Ureter (tissue), 1 donor: ENCODE measurements around the gene SLC6A15. TPM values are rescaled to one million over a fixed set of nuclear protein-coding genes. Genes with fewer than 3 reads are reported as not detected.

Experiments
- DNase-seq: peaks from one replicate; pipeline ENCODE4 v3.0.0-alpha.2; 2020; ENCODE audit warnings: low spot score
- total RNA-seq: library from RNA; stranded (reverse); gene quantifications from one replicate; pipeline ENCODE4 v1.2.4, GENCODE V29; 2023
- donor health status: DM: yes; HTN: yes; CAD: no.

SLC6A15 gene
- total RNA-seq: 0.31 TPM

DNA sequence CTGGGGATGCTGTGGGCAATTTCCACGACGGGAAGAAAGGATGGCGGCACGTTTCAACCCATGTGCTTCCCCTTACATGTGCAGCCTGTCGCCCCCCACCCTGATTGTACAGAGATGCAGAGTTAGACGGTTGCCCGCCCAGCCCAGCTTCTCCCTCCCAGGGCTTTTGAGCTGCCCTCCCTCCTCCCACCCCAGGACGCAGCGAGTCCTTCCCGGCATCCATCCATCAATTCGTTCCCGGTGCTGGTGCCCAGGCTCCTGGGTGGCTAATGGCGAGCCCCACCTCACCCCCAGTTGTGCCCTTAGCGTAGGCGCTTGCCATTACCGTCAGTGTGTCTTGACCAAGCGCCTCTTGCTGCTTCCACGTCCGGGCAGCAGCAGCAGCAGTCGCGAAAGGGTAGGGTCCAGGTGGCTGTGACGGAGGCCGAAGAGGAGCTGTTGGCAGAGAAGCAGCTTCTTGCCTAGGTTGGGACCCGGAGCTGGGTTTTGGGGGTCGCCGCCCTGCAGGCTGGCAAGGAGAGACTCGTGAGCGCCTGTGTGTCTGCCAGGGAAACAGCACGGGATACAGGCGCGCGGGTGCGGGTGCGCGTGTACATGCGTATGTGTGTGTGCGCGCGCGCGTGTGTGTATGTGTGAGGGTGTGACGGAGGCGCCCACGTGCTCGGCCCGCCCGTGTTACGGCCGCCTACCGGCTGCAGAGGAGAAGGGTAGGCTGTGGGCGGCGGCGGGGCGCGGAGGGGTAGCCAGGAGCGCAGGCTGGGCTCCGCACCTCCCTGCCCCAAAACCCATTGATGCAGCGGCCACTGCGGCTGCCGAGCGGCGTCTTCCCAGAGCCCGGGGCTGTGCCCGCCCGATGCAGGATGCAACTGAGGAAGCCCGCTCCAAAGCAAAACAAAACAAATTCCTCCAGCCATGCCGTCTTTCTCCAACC is at the start of gene SLC6A15:
TSS of gene SLC6A15 (minus strand) at position 602 of the 931 bp plus-strand sequence. CDS start 20,679 bp downstream, outside the sequence.
- no peak for DNase-seq

DNA sequence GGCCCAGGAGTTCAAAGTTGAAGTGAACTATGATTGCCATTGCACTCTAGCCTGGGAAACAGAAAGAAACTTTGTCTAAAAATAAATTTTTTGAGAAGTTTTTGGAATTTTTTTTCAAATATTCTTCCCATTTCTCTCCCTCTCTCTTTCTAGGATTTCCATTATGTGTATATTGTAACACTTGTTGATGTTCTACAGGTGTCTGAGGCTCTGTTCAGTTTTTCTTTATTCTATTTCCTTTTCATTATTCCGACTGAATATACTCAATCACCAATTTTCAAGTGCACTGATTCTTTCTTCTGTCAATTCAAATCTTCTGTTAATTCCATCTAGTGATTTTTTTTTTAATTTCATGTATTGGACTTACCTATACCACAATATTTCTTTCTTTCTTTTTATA is 48.3 kb upstream of the SLC6A15 start:
- no peak for DNase-seq

DNA sequence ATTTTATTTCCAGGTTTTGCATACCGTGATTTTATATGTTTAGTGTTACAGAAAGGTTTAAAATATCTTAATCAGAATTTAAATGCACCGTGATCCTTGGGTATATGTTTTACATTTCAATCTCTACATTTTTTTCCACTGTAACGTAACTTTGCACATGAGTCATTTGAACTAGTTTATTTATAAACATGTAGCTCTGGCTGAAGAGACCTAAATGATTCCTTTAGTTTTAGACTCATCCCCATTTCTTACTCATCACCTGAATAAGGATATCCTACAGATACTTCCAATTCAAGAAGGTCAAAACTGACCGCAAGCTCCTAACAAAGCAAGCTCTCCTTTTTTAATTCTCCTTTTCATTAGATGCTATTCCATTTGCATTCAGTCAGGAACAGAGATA is 42.7 kb upstream of the SLC6A15 start:
- DNase-seq: no peak

DNA sequence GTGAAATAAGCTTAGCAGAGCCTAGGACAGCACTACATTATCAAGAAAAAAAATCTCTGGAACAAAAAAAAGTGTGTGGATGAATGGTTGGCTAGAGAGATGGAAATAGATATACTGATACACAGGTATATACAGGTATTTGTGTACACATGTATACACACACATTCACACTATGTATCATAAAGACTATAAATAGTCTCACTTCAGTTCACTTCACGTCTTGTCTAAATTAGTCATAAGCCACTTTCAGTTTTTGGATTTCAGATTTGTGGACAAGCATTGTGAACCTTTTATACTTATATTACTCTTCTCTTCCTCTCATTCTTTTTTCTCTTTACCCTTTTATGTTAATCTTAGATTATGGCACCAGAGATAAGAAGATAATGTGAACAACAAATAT is 41.8 kb upstream of the SLC6A15 start:
- no peak for DNase-seq

DNA sequence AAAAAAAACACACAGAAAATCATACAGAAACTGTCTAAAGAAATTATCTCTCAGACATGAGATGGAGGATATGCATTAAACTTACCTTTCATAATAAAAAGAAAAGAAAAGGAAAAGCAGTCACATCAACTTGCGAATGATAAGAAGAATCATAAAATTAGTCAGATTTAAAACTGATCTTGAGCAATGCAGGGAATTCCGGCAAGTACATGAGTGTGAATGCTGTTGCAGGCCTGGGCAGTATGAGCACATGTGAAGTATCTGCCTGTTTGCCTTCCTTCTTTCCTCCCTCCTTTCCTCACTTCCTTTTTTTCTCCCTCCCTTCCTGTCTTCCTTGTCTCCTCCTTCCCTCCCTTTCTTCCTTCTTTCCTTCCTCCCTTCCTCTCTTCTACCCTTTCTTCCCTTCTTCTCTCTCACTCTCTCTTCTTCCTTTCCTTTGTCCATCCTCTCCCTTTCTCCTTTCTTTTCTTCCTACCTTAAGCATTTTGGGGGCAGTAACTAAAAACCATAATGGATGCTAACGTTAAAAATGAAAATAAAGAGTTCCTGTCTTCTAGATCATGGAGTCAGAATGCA is 38.5 kb upstream of the SLC6A15 start:
- DNase-seq: no peak

DNA sequence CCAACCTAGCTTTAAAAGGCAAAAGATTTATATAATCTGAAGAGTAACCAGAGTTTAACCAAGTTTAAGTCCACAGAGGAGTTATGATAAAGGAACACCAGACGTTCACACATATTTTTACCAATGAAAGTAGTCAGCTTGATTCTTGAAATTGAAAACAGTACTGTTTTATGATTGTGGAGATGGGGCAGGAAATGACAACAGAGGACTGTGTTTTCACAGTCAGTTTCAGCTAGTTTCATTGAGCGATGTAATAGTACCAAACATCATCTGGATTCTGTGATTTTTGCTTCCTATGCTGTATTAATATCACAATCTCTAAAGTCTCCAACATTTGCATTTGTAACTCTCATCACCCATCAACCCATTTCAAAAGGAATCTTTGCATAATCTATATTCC is 34.2 kb upstream of the SLC6A15 start:
- DNase-seq: no peak

DNA sequence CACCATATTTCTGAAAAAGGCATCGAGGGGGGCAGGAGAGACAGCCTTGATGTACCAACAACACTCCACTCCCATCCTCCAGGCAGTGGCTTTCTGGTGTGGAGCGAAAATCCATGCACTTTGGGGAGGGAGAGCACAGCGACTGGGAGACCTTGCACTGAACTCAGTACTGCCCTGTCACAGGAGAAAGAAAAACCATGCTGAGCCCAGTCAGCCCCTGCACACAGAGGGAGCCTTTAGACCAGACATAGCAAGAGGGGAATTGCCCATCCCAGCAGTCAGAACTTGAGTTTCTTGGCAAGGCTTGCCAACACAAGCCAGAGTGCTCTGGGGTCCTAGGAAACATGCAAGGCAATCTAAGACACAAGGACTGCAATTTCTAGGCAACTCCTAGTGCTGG is 24.8 kb upstream of the SLC6A15 start:
- DNase-seq: no peak

DNA sequence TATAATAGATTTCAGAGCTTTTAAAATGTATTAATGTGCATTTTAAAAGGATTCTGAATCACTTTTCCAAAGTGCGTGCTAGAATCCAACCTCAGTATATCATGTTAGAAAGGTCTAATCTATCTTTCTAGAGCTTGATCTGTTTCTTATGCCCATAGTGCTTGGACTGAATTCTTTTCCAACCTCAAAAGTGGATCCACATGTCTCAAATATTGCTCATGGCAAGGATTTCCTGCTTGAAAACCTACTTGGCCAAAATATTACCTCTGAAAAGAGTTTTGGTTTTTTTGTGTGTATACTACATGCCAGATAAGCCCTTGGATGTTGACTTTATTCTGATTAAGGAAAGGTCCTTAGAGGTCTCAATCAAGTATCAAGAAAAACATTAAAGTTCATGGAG is 16.9 kb upstream of the SLC6A15 start:
- DNase-seq: no peak

DNA sequence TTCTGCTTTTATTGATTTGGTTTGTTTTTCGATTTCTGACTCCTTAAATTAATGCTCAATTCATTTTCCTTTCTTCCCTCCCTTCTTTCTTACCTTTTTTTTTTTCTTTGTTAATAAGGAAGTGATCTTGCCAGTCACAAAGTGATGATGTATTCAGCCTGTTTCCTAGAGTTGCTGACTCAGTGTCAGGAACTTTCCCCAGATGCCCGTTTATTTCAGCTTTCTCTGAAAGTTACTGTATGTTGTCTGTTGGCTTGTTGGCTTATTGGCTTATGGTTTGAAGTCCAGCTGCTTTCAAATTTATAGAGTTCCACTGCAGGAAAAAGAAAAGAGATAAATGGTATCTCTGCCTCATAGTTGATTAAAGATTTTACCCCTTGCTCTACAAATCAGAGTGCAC is 12.4 kb upstream of the SLC6A15 start:
- DNase-seq: no peak

DNA sequence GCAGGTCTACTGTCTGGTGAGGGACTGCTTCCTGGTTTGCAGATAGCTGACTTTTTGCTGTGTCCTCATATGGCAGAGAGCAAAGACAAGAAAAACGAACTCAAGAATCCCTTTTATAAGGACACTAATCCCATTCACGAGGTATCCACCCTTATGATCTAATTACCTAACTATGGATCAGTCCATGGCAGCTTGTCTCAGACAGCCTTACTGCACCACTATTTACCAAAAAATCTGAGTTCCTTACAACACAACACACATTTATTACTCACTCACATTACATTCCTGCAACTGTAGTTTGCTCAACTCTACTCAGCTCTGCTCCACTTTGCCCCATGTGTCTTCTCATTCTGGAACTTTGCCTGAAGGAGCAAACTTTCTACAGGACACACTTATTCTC is 10.1 kb upstream of the SLC6A15 start:
- DNase-seq: no peak

DNA sequence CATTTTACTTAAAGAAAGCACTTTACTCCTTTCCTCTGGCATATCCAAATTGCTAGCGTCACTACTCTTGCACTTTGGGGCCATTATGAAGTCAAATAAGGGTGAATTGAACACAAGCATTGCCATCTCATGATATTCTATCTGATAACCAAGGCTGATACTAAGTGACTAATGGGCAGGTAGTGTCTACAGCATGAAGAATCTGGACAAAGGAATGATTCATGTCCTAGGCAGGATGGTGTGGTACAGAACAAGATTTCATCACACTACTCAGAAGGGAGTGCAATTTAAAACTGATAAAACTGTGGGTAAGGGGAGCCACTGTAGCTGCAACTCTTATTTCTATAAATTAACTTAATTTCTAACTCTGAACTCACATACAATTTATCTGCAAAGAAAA is 7.7 kb upstream of the SLC6A15 start:
- DNase-seq: no peak

DNA sequence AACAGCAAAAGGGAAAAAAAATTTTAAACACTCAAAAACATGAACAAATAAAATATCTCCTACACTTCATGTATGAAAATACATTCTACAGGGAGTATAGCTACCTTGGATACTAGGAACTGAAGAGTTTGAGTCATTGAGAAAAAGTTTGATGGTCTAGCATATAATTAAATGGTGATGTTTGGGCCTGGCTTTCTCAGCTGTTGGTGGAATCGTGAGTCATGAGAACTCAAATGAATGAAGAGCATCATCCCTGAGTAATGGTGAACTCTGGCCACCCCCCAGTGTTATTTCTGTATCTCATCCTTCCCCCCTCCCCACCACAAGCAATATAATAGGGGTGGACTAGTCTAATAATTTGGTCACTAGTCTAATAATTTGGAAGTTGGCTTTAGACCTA is 6.7 kb upstream of the SLC6A15 start:
- DNase-seq: no peak

DNA sequence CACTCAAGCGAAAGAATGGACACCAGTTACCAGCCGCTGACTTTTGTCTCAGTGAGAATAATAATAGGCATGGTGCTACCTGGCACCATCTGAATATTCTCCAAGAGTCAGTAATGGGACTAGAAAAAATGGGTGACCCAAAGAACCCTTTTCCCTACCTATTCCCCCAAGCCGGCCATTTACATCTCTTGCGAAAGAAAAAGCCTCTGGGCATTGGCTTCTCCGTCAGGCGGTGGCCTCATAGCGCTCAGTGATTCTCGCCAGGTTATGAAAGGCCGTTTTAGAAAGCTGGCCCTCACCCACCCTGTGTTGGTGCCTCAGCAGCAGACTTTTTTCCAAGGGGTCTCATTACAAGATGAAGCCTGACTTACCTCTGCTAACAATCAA is 523 bp upstream of the SLC6A15 start:
- no peak for DNase-seq

DNA sequence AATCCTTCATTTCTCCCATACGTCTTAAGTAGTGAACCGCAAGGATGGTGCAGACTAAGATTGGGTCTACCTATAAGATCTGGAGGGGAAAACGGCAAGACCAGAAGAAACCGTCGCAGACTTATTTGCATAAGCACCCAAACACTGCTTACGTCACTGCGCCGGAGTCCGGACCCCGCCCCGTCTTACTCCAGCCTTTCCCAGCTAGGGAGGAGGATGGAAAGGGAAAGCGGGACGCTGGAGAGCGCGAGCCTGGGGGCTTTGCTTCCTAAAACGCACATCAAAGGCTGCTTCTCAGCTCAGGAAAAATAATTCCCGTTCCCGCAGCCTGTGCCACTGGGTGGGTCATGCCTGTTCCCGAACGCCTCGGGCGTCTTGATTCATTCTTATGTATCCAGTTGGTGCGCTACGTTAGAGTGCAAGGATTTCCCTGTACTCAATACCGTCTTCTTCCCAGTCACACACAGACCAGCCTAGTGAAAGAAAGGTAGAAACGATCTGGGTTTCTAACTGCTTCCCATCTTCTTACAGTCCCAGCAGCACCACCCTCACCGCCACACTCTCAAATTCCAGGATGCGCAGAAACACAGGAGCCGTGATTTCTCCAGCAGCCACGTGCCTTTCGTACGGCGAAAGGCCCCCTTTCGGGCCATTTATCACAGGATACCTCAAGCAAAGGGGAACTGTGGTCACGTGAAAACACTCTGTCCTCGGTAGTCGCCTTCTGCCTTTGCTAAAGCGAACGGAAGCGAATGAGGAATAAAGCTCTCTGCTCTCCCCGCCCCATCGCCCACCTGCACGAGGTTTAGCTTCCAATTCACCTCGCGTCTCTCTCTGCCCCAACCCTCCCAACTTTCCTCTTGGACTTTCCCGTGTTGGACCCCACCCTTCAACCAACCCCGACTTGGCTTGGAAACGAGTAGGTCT is 1.1 kb downstream of the SLC6A15 start:
- no peak for DNase-seq

DNA sequence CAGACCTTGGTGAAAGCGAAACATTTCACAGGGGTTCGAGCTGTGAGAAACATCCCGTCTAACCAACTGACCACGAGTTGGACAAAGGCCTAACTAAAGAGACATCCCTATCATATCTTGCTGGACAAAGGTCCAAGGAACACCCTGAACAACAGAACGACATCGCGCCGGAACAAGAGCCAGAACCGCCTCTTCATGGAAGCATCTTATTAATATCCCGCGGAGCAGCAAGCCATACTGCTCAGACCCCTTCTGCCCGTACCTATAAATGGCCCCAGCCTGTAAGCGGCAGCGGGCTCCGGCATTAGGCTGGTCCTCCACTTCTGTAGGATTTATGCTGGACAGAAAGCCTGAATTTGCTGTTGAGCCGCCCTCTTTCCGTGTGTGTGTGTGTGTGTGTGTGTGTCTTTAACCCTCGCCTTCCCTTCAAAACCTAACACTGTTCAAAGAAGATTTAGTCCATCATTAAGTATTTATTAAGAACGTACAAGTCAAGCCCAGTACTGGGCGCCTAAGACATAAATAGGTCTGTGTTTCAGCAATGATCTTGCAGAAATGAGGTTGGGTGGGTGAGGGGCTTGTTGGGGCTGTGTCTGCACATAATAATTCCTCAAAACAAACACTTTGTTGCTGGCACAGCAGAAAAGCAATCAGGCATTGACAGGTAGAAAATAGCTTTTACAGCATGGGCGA is 1.9 kb downstream of the SLC6A15 start:
- no peak for DNase-seq

DNA sequence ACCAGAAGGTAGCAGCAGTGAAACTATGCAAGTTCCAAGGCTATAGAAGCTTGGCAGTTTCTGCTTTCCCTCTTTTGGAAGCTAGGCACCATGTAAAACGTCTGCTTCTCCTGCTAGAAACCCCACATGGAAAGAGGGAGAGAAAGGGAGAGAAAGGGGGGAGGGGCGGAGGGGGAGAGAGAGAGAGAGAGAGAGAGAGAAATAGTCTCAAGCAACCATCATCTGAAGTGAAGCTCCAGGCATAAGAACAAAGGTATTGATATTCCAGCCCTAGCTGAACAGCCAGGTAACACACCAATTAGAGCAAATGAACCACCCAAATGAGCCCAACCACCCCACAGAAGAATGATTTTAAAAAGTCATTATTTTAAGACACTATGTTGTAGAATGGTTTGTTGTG is 8.5 kb downstream of the SLC6A15 start:
- DNase-seq: no peak

DNA sequence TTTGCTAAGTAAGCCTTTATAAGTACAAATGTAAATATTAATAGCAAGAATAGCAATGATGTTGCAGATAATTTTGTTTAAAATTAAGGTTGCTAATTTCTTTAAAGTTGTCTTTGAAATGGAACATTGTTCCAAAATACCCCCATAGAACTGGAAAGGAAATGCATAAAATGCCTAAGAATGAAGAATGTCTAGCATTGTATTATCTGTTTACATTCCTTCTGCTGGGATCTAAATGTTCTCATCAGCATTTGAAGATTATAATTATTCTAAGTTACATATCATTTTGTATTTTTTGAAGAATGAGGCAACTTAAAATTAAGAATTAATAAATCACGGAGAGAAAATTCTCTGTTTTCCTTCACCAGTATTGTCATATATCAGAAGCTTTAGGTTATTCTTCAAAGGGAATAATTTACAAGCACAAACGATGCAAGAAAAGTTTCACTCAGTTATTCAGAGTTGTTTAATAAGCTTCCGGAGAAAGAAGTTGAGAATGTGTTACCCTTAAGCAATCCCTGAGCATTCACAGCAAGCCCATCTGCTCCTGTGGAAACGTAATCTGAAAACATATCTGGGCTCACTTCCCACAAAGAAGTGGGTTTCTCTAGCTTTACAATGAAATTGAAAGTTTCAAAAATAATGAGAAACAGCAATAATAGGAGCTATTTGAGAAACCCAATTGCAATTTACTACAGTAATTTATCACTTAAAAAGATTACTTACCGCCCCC is 21.3 kb downstream of the SLC6A15 start:
- DNase-seq: no peak

DNA sequence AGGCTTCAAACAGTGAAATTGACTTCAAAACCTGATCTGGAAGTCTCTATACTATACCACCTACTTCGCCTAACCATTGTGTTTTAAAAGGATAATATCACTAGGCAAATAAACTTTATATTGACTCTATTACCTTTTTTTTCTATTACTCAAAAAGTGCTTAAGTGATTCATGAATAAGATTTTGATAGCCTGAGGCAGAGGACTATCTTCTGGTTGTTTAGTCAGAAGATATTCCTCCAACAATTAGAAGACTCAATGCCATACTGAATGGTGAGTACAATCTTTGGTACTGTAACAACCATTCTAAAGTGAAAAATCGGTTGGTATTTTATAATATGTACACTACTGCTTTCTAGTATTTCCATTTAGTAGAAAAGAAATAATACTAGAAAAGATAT is 22.8 kb downstream of the SLC6A15 start:
- DNase-seq: no peak

DNA sequence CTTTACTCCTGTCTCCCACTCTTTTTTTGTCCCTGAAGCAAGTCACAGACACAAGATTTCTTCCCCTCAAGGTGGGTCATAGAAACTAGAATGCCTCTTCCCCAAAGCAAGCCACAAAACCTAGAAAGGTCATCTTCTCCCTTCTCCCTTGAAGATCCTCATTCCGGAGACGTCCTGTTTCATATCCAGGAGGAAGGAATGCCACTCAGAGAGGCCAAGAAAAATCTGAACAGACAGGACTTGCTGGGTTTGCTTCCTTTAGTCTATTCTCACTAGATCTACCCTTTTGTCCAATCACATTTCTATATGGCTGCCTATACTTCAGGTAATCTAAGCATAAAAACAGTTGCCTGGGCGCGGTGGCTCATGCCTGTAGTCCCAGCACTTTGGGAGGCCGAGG is 23.7 kb downstream of the SLC6A15 start:
- DNase-seq: no peak

DNA sequence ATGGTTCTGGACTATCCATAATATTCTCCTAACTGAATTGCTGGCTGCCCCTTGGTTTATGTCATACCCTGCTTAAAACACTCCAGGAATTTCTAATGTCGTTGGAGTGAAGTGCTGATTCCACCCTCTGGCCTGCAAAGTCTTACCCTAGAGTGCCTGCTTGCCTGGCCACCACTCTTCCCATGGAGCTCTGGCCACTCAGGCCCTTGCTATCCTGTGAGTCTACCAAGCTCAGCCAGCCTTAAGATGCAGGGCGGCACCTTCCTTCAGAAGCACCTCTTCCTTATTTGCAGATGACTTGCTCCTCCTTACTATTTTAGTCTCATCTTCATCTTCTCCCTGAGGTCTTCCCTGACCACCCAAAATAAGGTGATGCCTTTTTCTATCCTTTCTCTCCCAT is 35.3 kb downstream of the SLC6A15 start:
- no peak for DNase-seq

DNA sequence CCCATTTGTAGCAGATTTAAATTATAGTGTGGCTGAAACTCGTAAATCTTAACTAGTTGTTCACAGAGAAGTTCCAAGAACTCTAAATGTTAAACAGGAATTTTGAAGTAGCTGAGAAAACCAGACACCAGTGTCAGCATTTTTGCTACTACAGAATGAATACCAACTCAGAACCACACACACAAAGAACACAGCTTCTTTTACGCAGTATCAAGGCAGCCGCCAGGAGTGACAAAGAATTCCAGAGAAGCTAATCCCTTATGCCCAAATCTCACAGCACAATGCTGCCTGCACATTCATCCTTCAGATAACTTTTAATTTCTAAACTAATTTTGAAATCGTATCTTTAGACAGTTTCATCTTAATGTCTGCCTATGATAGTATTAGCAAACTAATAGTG is 37.4 kb downstream of the SLC6A15 start:
- DNase-seq: no peak
